ENCODE measurements around the gene IKZF4. TPM values are rescaled to one million over a fixed set of nuclear protein-coding genes. Genes with fewer than 3 reads are reported as not detected.

The IKZF4 gene
- total RNA-seq, 4 donors from 2014 or later, result 2.4 to 5.8 (median 3.4) TPM

DNA sequence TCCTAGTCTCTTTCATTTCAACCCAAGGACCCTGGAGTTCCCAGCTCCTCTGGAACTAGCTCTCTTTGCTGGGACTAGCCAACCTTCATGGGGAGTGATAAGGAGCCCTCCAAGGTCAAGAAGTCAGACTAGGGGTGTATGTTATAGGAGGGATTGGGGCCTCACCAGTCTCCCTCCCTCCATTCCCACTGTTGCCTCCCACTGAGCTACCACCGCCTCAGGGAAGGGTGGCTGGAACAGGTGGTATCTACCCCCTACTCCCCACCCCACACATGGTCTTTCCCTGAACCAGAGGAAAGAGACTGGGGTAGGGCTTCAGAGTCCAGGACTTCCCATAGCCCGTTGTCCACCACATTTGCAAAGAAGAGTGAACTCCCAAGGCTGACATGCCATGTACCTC is 61.5 kb downstream of the IKZF4 start:
- intact Hi-C loops (cut with DNase I; ENCODE audit: low total_unique reads), result no loop called here
- H3K4me3 ChIP-seq (ENCODE audit: low read depth, poor library complexity, severe bottlenecking), result no peak overlapping the region
- TF ChIP-seq, protein P1, sequence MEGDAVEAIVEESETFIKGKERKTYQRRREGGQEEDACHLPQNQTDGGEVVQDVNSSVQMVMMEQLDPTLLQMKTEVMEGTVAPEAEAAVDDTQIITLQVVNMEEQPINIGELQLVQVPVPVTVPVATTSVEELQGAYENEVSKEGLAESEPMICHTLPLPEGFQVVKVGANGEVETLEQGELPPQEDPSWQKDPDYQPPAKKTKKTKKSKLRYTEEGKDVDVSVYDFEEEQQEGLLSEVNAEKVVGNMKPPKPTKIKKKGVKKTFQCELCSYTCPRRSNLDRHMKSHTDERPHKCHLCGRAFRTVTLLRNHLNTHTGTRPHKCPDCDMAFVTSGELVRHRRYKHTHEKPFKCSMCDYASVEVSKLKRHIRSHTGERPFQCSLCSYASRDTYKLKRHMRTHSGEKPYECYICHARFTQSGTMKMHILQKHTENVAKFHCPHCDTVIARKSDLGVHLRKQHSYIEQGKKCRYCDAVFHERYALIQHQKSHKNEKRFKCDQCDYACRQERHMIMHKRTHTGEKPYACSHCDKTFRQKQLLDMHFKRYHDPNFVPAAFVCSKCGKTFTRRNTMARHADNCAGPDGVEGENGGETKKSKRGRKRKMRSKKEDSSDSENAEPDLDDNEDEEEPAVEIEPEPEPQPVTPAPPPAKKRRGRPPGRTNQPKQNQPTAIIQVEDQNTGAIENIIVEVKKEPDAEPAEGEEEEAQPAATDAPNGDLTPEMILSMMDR (IDR thresholded peaks at IDR 0.05), result no peak
- no peak for TF ChIP-seq POLR2A (IDR thresholded peaks at IDR 0.05)
- no peak for DNase-seq (ENCODE audit: low spot score in 2 of 2)
- WGBS, 2 donors, result 77 to 91% methylated on average over 2 of the region's 2 CpGs

DNA sequence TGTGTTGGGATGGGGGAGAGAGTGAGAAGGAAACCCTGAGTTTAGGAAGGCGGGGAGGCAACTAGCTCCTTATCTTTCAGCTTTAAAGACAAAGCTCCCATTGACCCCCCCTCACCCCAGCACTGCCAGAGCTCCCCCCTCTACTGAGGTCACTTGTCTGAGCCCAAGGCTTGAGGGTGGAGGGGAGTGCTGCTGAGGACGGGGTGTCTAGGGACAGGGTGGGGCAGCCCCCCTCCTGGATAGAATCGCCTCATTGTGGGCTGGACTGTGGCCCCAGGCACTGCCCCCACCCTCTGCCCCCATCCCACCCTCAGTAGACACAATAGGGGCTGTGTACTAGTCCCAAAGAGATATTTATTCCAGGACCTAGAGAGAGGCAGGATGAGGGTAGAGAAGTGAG is 62.1 kb downstream of the IKZF4 start:
- WGBS, 2 donors, result 47 to 54% methylated on average over 3 of the region's 3 CpGs
- H3K4me3 ChIP-seq (ENCODE audit: low read depth, poor library complexity, severe bottlenecking), result no peak overlapping the region
- intact Hi-C loops (cut with DNase I; ENCODE audit: low total_unique reads), result no loop called here
- no peak for DNase-seq (ENCODE audit: low spot score in 2 of 2)
- no peak for TF ChIP-seq POLR2A (IDR thresholded peaks at IDR 0.05)
- TF ChIP-seq, protein P1 (IDR thresholded peaks at IDR 0.05), result no peak

DNA sequence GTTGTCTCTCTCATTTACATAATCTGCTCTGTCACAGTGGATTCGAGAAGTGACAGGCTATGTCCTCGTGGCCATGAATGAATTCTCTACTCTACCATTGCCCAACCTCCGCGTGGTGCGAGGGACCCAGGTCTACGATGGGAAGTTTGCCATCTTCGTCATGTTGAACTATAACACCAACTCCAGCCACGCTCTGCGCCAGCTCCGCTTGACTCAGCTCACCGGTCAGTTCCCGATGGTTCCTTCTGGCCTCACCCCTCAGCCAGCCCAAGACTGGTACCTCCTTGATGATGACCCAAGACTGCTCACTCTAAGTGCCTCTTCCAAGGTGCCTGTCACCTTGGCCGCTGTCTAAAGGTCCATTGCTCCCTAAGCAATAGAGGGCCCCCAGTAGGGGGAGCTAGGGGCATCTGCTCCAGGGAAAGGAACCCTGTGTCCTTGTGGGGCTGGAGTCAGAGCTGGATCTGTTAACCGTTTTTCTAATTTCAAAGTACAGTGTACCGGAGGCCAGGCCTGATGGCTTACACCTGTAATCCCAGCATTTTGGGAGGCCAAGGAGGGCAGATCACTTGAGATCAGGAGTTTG is 64.2 kb downstream of the IKZF4 start:
- intact Hi-C loops (cut with DNase I; ENCODE audit: low total_unique reads), result no loop called here
- no peak overlapping the region for H3K4me3 ChIP-seq (ENCODE audit: low read depth, poor library complexity, severe bottlenecking)
- no peak for DNase-seq (ENCODE audit: low spot score in 2 of 2)
- TF ChIP-seq POLR2A (IDR thresholded peaks at IDR 0.05), result no peak
- TF ChIP-seq, protein P1 (IDR thresholded peaks at IDR 0.05), result no peak
- 85 to 92% methylated on average over 15 of the region's 15 CpGs for WGBS, 2 donors

DNA sequence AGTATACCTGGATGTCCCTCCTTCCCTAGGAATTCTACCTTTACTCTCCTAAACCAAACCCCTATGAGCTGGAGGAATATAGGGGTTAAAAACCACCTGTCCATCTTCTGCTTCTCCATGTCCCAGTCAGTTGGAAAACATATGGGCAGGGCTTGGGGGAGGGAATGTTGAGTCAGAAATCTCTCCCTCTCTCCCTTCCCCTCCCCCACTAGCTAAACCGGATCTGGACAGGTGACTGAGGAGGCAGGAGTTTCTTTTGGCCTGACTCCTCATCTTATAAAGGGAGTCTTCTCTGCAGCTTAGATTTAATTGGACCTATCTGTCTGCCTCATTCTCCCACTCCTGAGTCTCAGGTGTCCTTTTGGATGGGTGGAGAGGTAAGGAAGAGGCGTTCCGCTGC is 65.3 kb downstream of the IKZF4 start:
- WGBS, 2 donors, result 68 to 69% methylated on average over 3 of the region's 3 CpGs
- intact Hi-C loops (cut with DNase I; ENCODE audit: low total_unique reads), result no loop called here
- TF ChIP-seq, protein P1 (IDR thresholded peaks at IDR 0.05), result no peak
- TF ChIP-seq POLR2A (IDR thresholded peaks at IDR 0.05), result no peak
- peak in 1 of 2 donors; percentile 54 for DNase-seq (ENCODE audit: low spot score in 2 of 2)
- H3K4me3 ChIP-seq (ENCODE audit: low read depth, poor library complexity, severe bottlenecking), result no peak overlapping the region

DNA sequence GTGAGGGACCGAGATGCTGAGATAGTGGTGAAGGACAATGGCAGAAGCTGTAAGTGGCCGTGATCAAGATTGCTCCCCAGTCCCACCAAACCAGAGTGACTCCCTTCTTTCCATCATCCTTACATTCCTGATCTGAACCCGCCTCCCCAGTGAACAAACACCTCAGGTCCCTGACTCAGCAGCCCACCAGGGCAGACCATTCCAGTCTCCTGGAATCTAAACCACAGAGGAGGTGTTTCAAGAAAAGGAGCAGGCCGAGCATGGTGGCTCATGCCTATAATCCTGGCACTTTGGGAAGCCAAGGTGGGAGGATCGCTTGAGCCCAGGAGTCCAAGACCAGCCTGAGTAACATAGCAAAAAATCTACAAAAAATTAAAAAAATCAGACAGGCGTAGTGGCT is 65.8 kb downstream of the IKZF4 start:
- intact Hi-C loops (cut with DNase I; ENCODE audit: low total_unique reads), result no loop called here
- no peak for TF ChIP-seq POLR2A (IDR thresholded peaks at IDR 0.05)
- TF ChIP-seq, protein P1 (IDR thresholded peaks at IDR 0.05), result no peak
- WGBS, 2 donors, result 92 to 93% methylated on average over 6 of the region's 6 CpGs
- H3K4me3 ChIP-seq (ENCODE audit: low read depth, poor library complexity, severe bottlenecking), result no peak overlapping the region
- no peak for DNase-seq (ENCODE audit: low spot score in 2 of 2)

DNA sequence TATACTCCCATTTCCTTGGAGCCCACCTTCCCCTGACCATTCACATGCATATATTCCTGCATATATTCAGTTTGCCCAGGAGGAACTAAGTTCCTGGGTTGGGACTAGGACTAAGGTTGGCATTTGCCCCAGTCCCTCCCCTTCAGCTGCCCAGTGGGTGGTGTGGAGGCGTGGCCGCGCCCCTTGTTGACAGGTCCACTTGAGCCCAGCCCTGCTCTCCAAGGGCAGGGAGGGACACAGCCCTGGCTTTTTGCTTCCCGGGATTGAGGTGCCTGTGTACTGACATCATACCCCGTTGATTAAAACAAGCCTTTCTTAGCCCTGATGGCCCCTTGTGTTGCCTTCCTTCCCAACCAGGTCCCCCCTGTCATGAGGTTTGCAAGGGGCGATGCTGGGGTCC is 66.4 kb downstream of the IKZF4 start:
- no peak for DNase-seq (ENCODE audit: low spot score in 2 of 2)
- 75 to 78% methylated on average over 6 of the region's 6 CpGs for WGBS, 2 donors

More for the DNA sequence above, 66.4 kb downstream of the IKZF4 start:
- no peak overlapping the region for H3K4me3 ChIP-seq (ENCODE audit: low read depth, poor library complexity, severe bottlenecking)
- intact Hi-C loops (cut with DNase I; ENCODE audit: low total_unique reads), result no loop called here
- TF ChIP-seq, protein P1 (IDR thresholded peaks at IDR 0.05), result no peak
- no peak for TF ChIP-seq POLR2A (IDR thresholded peaks at IDR 0.05)

Measured in lower leg skin (tissue), 4 donors.